HL-60 (cell line): Measurements from ENCODE around the gene PRICKLE4.

Source experiments
- DNase-seq, 2 experiments: peaks; one replicate each; pipeline ENCODE4 v3.0.0-alpha.2; 2010 to 2020; ENCODE audit warnings: low read depth in 1 of 2, low spot score in 1 of 2
- H3K27ac ChIP-seq: fragments of 250-450 bp; sonication (Bioruptor Pico); replicated peaks from 2 replicates; pipeline ENCODE4 v1.5.1; 2020; ENCODE audit warnings: mild to moderate bottlenecking, moderate library complexity
- H3K27me3 ChIP-seq: fragments of 250-450 bp; sonication (Bioruptor Pico); 2 replicates; pipeline ENCODE4 v1.5.1; 2021; ENCODE audit warnings: mild to moderate bottlenecking, moderate library complexity; ENCODE audit not compliant: insufficient read depth, poor library complexity, severe bottlenecking
- H3K4me3 ChIP-seq: replicated peaks from 2 replicates; pipeline ENCODE4 v1.5.1; 2011; ENCODE audit warnings: mild to moderate bottlenecking, control low read depth, low read length; ENCODE audit not compliant: insufficient read depth
- GABPA ChIP-seq: IDR thresholded peaks from 2 replicates; pipeline ENCODE4 v1.6.1; 2012; ENCODE audit warnings: low read depth
- POLR2AphosphoS5 ChIP-seq: IDR thresholded peaks from 2 replicates; pipeline ENCODE4 v1.6.1; 2012; ENCODE audit warnings: low read depth
- REST ChIP-seq: IDR thresholded peaks from 2 replicates; pipeline ENCODE4 v1.6.1; 2012; ENCODE audit warnings: low read depth; ENCODE audit not compliant: insufficient replicate concordance
- SPI1 ChIP-seq: IDR thresholded peaks from 2 replicates; pipeline ENCODE4 v1.6.1; 2012; ENCODE audit warnings: low read depth, mild to moderate bottlenecking, borderline replicate concordance
- TF ChIP-seq, protein P1 (sequence below): IDR thresholded peaks from one replicate; pipeline ENCODE4 v1.5.1; 2011; ENCODE audit warnings: low read length, control low read depth, inconsistent platforms; ENCODE audit not compliant: insufficient read depth

Gene PRICKLE4

GRCh38 chr6:41736800-41737555 lies 43.6 kb upstream of the PRICKLE4 start:
- no peak for DNase-seq
- Histone ChIP-seq H3K27me3 (no peaks in the 10 kb centered on the region), H3K4me3 (no peak overlapping the region), H3K27ac (no peak overlapping the region)
- TF ChIP-seq SPI1, result no peak
- no peak for TF ChIP-seq POLR2AphosphoS5
- TF ChIP-seq, protein P1, sequence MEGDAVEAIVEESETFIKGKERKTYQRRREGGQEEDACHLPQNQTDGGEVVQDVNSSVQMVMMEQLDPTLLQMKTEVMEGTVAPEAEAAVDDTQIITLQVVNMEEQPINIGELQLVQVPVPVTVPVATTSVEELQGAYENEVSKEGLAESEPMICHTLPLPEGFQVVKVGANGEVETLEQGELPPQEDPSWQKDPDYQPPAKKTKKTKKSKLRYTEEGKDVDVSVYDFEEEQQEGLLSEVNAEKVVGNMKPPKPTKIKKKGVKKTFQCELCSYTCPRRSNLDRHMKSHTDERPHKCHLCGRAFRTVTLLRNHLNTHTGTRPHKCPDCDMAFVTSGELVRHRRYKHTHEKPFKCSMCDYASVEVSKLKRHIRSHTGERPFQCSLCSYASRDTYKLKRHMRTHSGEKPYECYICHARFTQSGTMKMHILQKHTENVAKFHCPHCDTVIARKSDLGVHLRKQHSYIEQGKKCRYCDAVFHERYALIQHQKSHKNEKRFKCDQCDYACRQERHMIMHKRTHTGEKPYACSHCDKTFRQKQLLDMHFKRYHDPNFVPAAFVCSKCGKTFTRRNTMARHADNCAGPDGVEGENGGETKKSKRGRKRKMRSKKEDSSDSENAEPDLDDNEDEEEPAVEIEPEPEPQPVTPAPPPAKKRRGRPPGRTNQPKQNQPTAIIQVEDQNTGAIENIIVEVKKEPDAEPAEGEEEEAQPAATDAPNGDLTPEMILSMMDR, result no peak
- TF ChIP-seq GABPA, result no peak

DNA sequence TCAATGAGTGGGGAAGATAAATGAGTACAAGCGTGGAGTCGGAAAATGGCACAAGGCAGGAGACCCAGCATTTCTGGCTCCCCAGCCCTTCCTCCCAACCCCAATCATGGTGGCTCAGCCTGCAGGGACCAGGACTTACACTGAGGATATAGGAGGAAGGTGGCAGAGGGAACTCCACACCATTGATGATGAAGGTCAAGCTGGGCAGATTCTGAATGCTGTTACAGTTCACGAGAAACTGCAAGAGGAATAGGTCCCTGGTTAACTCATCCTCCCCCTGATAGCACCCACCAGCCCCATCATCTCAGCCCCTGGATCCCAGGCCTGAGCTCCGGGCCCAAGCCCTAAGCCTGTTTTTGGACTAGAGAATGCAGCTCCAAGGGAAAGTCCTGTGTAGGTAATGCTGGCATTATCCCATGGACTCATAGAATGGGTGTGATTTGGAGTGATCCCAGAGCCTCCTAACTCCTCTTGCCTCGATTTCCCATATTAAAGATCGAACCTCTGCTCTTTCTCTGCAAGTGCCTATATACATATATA lies 42.9 kb upstream of the PRICKLE4 start:
- Histone ChIP-seq H3K27me3 (no peaks in the 10 kb centered on the region), H3K4me3 (no peak overlapping the region), H3K27ac (no peak overlapping the region)
- DNase-seq, result no peak
- TF ChIP-seq GABPA, result no peak
- TF ChIP-seq REST, result no peak
- TF ChIP-seq, protein P1, result no peak
- TF ChIP-seq SPI1, result no peak
- no peak for TF ChIP-seq POLR2AphosphoS5

GRCh38 chr6:41739041-41739440 lies 41.5 kb upstream of the PRICKLE4 start:
- Histone ChIP-seq H3K27ac (no peak overlapping the region), H3K4me3 (no peak overlapping the region), H3K27me3 (no peaks in the 10 kb centered on the region)
- no peak for DNase-seq
- TF ChIP-seq GABPA (no peak), REST (no peak), SPI1 (no peak), POLR2AphosphoS5 (no peak)
- TF ChIP-seq, protein P1, result no peak
